ENCODE data around the gene IL13. TPM values are rescaled to one million over a fixed set of nuclear protein-coding genes. Genes with fewer than 3 reads are reported as not detected.

The IL13 gene
- total RNA-seq, 1 donor = not detected

GRCh38 chr5:132653716-132654115, 4.3 kb upstream of the IL13 start:
- Histone ChIP-seq H3K9me3 (ENCODE audit: low read depth, low read length) (no peaks in the 10 kb centered on the region), H3K79me2 (ENCODE audit: insufficient read depth, low read length) (no peaks in the 10 kb centered on the region), H4K20me1 (ENCODE audit: insufficient read depth, low read length) (no peaks in the 10 kb centered on the region), H2AFZ (ENCODE audit: low read length) (no peak overlapping the region), H3K4me1 (ENCODE audit: insufficient read depth, low read length) (peaks cover 4% of the 10 kb centered on the region), H3K36me3 (ENCODE audit: insufficient read depth, low read length) (no peaks in the 10 kb centered on the region), H3K27me3 (ENCODE audit: insufficient read depth, low read length) (peaks cover 19% of the 10 kb centered on the region), H3K4me2 (ENCODE audit: insufficient read depth, low read length) (no peak overlapping the region), H3K27ac (ENCODE audit: low read depth, low read length) (no peak overlapping the region), H3K4me3 (ENCODE audit: insufficient read depth, low read length) (no peak overlapping the region)
- TF ChIP-seq, protein P1, sequence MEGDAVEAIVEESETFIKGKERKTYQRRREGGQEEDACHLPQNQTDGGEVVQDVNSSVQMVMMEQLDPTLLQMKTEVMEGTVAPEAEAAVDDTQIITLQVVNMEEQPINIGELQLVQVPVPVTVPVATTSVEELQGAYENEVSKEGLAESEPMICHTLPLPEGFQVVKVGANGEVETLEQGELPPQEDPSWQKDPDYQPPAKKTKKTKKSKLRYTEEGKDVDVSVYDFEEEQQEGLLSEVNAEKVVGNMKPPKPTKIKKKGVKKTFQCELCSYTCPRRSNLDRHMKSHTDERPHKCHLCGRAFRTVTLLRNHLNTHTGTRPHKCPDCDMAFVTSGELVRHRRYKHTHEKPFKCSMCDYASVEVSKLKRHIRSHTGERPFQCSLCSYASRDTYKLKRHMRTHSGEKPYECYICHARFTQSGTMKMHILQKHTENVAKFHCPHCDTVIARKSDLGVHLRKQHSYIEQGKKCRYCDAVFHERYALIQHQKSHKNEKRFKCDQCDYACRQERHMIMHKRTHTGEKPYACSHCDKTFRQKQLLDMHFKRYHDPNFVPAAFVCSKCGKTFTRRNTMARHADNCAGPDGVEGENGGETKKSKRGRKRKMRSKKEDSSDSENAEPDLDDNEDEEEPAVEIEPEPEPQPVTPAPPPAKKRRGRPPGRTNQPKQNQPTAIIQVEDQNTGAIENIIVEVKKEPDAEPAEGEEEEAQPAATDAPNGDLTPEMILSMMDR (IDR thresholded peaks at IDR 0.05; ENCODE audit: extremely low read depth, low read depth, low read length) = no peak
- no peak for DNase-seq (ENCODE audit: insufficient read length, low spot score, missing footprints)

DNA sequence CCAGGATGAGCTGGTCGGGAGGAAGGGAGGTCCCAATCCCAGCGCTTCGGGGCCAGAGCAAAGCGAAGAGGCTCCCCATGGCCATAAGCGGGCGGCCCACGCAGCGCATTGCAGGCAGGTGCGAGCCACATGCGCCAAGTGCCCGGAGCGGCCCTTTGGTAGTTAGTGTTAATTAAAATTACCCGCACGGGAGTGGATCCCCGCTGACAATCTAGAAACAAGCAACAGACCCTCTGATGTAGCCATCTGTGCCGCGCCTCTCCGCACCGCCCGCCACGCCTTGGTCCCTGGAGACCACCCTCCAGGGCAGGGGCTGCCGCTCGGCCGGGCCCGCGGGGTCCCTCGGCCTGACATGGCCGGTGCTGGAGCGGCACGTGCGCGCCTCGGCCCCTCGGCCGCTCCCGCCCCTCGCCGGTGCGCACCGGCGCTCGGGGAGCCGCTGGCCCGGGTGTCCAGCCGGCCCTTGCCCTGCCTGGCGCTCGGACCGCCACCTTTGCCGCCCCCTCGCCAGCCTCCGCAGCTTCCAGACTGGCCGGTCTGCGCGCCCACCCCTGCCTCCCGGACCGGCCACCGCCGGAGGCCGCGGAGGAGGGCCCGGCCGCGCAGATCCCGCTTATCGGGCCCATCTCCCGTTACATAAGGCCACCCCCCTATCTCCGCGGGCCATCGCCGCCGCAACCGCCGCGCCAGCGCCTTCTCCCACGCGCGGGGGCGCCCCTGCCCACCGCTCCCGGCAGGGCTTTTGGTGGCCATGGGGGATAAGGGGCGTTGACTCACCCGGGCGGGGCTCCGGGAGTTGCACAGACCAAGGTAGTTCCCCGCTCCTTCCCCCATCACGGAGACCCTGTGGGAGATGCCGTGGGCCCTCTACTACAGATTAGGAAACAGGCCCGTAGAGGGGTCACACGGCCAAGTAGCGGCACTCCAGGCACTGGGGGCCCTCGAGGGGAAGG, 1.9 kb upstream of the IL13 start:
- Histone ChIP-seq H3K4me2 (ENCODE audit: insufficient read depth, low read length) (peak overlapping the region; percentile 76), H3K9me3 (ENCODE audit: low read depth, low read length) (no peaks in the 10 kb centered on the region), H3K27ac (ENCODE audit: low read depth, low read length) (no peak overlapping the region), H3K4me3 (ENCODE audit: insufficient read depth, low read length) (peak overlapping the region; percentile 65), H3K79me2 (ENCODE audit: insufficient read depth, low read length) (no peaks in the 10 kb centered on the region), H4K20me1 (ENCODE audit: insufficient read depth, low read length) (no peaks in the 10 kb centered on the region), H3K27me3 (ENCODE audit: insufficient read depth, low read length) (peaks cover 19% of the 10 kb centered on the region), H3K36me3 (ENCODE audit: insufficient read depth, low read length) (no peaks in the 10 kb centered on the region), H2AFZ (ENCODE audit: low read length) (peak overlapping the region; percentile 56), H3K4me1 (ENCODE audit: insufficient read depth, low read length) (peaks cover 7% of the 10 kb centered on the region)
- TF ChIP-seq, protein P1 (IDR thresholded peaks at IDR 0.05; ENCODE audit: extremely low read depth, low read depth, low read length) = no peak
- DNase-seq (ENCODE audit: insufficient read length, low spot score, missing footprints) = peak; percentile 92

GRCh38 chr5:132656774-132657355, 1.1 kb upstream of the IL13 start:
- H3K36me3 ChIP-seq (ENCODE audit: insufficient read depth, low read length) = no peaks in the 10 kb centered on the region
- TF ChIP-seq, protein P1 (IDR thresholded peaks at IDR 0.05; ENCODE audit: extremely low read depth, low read depth, low read length) = no peak
- peak overlapping the region; percentile 65 for H3K4me3 ChIP-seq (ENCODE audit: insufficient read depth, low read length)
- peaks cover 10% of the 10 kb centered on the region for H3K4me1 ChIP-seq (ENCODE audit: insufficient read depth, low read length)
- H3K79me2 ChIP-seq (ENCODE audit: insufficient read depth, low read length) = no peaks in the 10 kb centered on the region
- peaks cover 19% of the 10 kb centered on the region for H3K27me3 ChIP-seq (ENCODE audit: insufficient read depth, low read length)
- H3K4me2 ChIP-seq (ENCODE audit: insufficient read depth, low read length) = peak overlapping the region; percentile 76
- no peaks in the 10 kb centered on the region for H3K9me3 ChIP-seq (ENCODE audit: low read depth, low read length)
- H4K20me1 ChIP-seq (ENCODE audit: insufficient read depth, low read length) = no peaks in the 10 kb centered on the region
- DNase-seq (ENCODE audit: insufficient read length, low spot score, missing footprints) = no peak
- no peak overlapping the region for H2AFZ ChIP-seq (ENCODE audit: low read length)
- no peak overlapping the region for H3K27ac ChIP-seq (ENCODE audit: low read depth, low read length)

All from osteoblast (primary cell).